ENCODE data around the gene NCK1. TPM values are rescaled to one million over a fixed set of nuclear protein-coding genes. Genes with fewer than 3 reads are reported as not detected.

NCK1 gene
- total and polyA plus RNA-seq, 2 of the 13 experiments (the other 11 are each of a cell fraction or from before 2014, with no cell fraction given), result 14.7 to 30.4 TPM

- no peak for TF ChIP-seq JARID2 (CRISPR knock-in tag; IDR thresholded peaks at IDR 0.05; ENCODE audit: insufficient replicate concordance)
- no peak for TF ChIP-seq ZNF691 (CRISPR knock-in tag; IDR thresholded peaks at IDR 0.05; ENCODE audit: borderline replicate concordance, low read depth)
- no peak for TF ChIP-seq POLR2A (IDR thresholded peaks at IDR 0.05; ENCODE audit: insufficient read depth in 1 of 2, low read depth in 2 of 2, low read length in 2 of 2)
- TF ChIP-seq HHEX (CRISPR knock-in tag; IDR thresholded peaks at IDR 0.05), result no peak
- no peak for TF ChIP-seq ZNF3 (CRISPR knock-in tag; IDR thresholded peaks at IDR 0.05)
- no peak for TF ChIP-seq TEAD3 (CRISPR knock-in tag; optimal IDR thresholded peaks at IDR 0.05; ENCODE audit: borderline replicate concordance)
- TF ChIP-seq MED13 (CRISPR knock-in tag; IDR thresholded peaks at IDR 0.05), result no peak
- TF ChIP-seq ZNF326 (CRISPR knock-in tag; IDR thresholded peaks at IDR 0.05; ENCODE audit: borderline replicate concordance), result no peak
Observed at GRCh38 chr3:136939489-136939888, 77.5 kb downstream of the NCK1 start (continued).

- Histone ChIP-seq H3K4me2 (ENCODE audit: low read depth, low read length) (no peak overlapping the region), H3K79me2 (ENCODE audit: insufficient read depth, low read length) (peaks cover 30% of the 10 kb centered on the region), H3K9me3 (ENCODE audit: low read length) (no peaks in the 10 kb centered on the region), H4K20me1 (ENCODE audit: insufficient read depth, low read length) (peaks cover 3% of the 10 kb centered on the region; the same call in 1 of the 2 replicates), H3K36me3 (replicated peaks in 1 of 2; ENCODE audit: control insufficient read depth in 1 of 2, insufficient read depth in 2 of 2, low read length in 2 of 2) (peaks cover 4 to 8% of the 10 kb centered on the region in 2 experiments; a peak in 3 of 5 replicates), H3K27ac (ENCODE audit: extremely low read length, insufficient read depth, low read length) (no peak overlapping the region), H3K4me1 (ENCODE audit: insufficient read depth, low read length) (peaks cover 32% of the 10 kb centered on the region), H2AFZ (ENCODE audit: low read length) (no peak overlapping the region), H3K27me3 (ENCODE audit: control insufficient read depth in 1 of 2, insufficient read depth in 2 of 2, low read length in 2 of 2) (no peaks in the 10 kb centered on the region), H3K4me3 (replicated peaks in 1 of 3; ENCODE audit: insufficient read depth in 1 of 3, low read depth in 2 of 3, low read length in 3 of 3) (no peak overlapping the region), H3K9ac (ENCODE audit: insufficient read depth, low read depth, low read length) (no peak overlapping the region)
- FAIRE-seq (no peak), DNase-seq (ENCODE audit: low spot score) (no peak), ATAC-seq (no peak)
- POLR2A ChIA-PET, result no interaction called here
- in situ Hi-C loops (cut with HindIII; ENCODE audit: extremely low pct_ligation_motif_present, low pct_unique_long_range_greater_than_20kb) (no loop called here), intact Hi-C loops (cut with micrococcal nuclease; ENCODE audit: unreplicated experiment) (no loop called here)
- WGBS (ENCODE audit: low lambda C conversion rate), result 100% methylated on average over 1 of the region's 1 CpG
- CTCF ChIA-PET (ENCODE audit: low intra/inter-chr PET ratio, low total read pairs), result no interaction called here
- BruUV-seq (replicated peaks), result no TSS peak
- TF ChIP-seq SRSF9 (IDR thresholded peaks at IDR 0.05; ENCODE audit: borderline replicate concordance, insufficient read depth, low read depth, low read length, poor library complexity, severe bottlenecking) (no peak), ZNF503 (CRISPR knock-in tag; IDR thresholded peaks at IDR 0.05) (no peak), ZNF747 (CRISPR knock-in tag; IDR thresholded peaks at IDR 0.05; ENCODE audit: borderline replicate concordance) (no peak), ZNF770 (CRISPR knock-in tag; IDR thresholded peaks at IDR 0.05) (no peak), LRRFIP1 (CRISPR knock-in tag; conservative IDR thresholded peaks at IDR 0.05) (no peak), ZNF619 (CRISPR knock-in tag; IDR thresholded peaks at IDR 0.05) (no peak), NFYC (CRISPR knock-in tag; IDR thresholded peaks at IDR 0.05) (no peak), ZNF7 (CRISPR knock-in tag; IDR thresholded peaks at IDR 0.05) (no peak), ZMAT5 (CRISPR knock-in tag; IDR thresholded peaks at IDR 0.05; ENCODE audit: borderline replicate concordance, low read depth) (no peak), XBP1 (CRISPR knock-in tag; IDR thresholded peaks at IDR 0.05) (no peak)
Observed at GRCh38 chr3:136942803-136943202, 80.8 kb downstream of the NCK1 start.
